GM06990 (cell line): ENCODE data around the gene LRRC27.

ENCODE experiments used
- DNase-seq: peaks from one replicate; pipeline ENCODE4 v3.0.0-alpha.2; 2011; ENCODE audit not compliant: insufficient read length; ENCODE audit errors: extremely low read depth
- H3K27me3 ChIP-seq: replicated peaks from 2 replicates; pipeline ENCODE4 v1.6.0; 2011; ENCODE audit warnings: low read length; ENCODE audit not compliant: control insufficient read depth, insufficient read depth
- H3K36me3 ChIP-seq: 2 replicates; pipeline ENCODE4 v1.5.1; 2011; ENCODE audit warnings: low read length; ENCODE audit not compliant: control insufficient read depth, insufficient read depth
- H3K4me3 ChIP-seq: replicated peaks from 2 replicates; pipeline ENCODE4 v1.5.1; 2011; ENCODE audit warnings: low read depth, mild to moderate bottlenecking, control low read depth, low read length
- TF ChIP-seq, protein P1 (sequence below): IDR thresholded peaks from 2 replicates; pipeline ENCODE4 v1.5.1; 2011; ENCODE audit warnings: low read length, control low read depth, mild to moderate bottlenecking, inconsistent platforms; ENCODE audit not compliant: insufficient read depth, poor library complexity, severe bottlenecking

The LRRC27 gene

GRCh38 chr10:132296666-132297443 lies 35.1 kb upstream of the LRRC27 start:
- no peak overlapping the region for H3K4me3 ChIP-seq
- no peaks in the 10 kb centered on the region for H3K36me3 ChIP-seq
- no peaks in the 10 kb centered on the region; the same call in 1 of the 2 replicates for H3K27me3 ChIP-seq
- DNase-seq, result no peak
- TF ChIP-seq, protein P1, sequence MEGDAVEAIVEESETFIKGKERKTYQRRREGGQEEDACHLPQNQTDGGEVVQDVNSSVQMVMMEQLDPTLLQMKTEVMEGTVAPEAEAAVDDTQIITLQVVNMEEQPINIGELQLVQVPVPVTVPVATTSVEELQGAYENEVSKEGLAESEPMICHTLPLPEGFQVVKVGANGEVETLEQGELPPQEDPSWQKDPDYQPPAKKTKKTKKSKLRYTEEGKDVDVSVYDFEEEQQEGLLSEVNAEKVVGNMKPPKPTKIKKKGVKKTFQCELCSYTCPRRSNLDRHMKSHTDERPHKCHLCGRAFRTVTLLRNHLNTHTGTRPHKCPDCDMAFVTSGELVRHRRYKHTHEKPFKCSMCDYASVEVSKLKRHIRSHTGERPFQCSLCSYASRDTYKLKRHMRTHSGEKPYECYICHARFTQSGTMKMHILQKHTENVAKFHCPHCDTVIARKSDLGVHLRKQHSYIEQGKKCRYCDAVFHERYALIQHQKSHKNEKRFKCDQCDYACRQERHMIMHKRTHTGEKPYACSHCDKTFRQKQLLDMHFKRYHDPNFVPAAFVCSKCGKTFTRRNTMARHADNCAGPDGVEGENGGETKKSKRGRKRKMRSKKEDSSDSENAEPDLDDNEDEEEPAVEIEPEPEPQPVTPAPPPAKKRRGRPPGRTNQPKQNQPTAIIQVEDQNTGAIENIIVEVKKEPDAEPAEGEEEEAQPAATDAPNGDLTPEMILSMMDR, result no peak

DNA sequence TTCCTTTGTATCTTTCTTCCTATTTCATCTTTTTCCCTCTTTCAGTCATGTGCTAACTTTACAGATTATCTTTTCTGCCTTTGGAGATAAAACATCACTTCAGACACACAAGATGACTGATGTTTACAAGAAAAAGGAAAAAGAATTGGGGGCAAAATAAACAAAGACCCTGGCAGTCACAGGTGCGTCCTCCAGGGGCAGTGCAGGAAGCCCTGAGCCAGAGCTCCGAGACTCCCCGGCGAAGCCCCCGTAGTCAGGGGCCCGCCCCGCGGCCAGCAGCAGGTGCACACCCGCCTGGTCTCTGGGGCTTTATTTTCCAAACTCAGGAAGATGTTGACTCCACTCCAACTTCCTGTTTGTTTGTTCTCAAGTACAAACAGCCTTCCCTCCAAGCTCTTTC lies 34.5 kb upstream of the LRRC27 start:
- Histone ChIP-seq H3K36me3 (no peaks in the 10 kb centered on the region), H3K4me3 (no peak overlapping the region), H3K27me3 (no peaks in the 10 kb centered on the region; the same call in 1 of the 2 replicates)
- DNase-seq, result no peak
- TF ChIP-seq, protein P1, result no peak

- Histone ChIP-seq H3K36me3 (no peaks in the 10 kb centered on the region), H3K4me3 (no peak overlapping the region), H3K27me3 (no peaks in the 10 kb centered on the region; the same call in 1 of the 2 replicates)
- TF ChIP-seq, protein P1, result no peak
- no peak for DNase-seq
These were observed 33.7 kb upstream of the LRRC27 start for GRCh38 chr10:132298038-132298881.

DNA sequence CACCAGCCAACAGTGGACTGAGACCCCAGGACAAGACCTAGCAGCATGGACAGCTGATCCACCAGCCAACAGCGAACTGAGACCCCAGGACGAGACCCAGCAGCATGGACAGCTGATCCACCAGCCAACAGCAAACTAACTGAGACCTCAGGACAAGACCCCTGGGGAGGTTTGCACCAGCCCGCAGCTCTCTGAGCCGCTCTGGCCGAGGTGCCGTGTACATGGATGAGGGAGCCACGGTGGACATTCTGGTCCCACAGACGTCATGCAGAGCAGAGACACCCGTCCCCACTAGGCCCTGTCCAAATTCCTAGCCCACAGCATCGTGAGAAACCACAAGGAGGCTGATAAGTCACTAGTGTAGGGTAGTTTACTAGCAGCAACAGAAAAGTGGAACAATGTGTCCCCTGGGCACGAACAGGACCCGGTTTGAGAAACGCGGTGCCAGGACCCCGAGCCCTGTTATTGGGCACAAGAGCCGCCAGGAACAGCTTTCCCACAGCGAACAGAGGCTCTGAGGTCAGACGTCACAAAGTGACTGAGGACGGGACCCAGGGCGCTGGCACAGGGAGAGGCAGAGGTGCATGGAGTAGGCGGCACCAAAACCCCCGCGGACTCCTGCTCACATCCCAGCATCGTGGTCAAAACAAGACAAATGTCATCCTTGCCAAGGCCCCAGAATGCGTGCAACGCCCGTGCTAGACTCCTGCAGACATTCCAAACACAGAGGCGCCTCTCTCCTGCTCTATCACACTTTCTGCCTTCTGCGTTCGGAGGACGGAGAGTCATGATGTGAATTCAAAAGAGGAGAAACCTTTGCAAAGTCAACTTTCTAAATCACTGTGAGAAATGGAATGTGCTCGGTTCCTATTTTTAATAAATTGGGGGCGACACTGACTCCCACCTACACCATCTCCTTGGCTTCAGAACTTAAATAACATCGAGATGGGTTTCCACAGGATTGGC lies 32.3 kb upstream of the LRRC27 start:
- DNase-seq, result no peak
- Histone ChIP-seq H3K27me3 (no peaks in the 10 kb centered on the region; the same call in 1 of the 2 replicates), H3K36me3 (no peaks in the 10 kb centered on the region), H3K4me3 (no peak overlapping the region)
- TF ChIP-seq, protein P1, result no peak

GRCh38 chr10:132300582-132300981 lies 31.4 kb upstream of the LRRC27 start:
- no peak overlapping the region for H3K4me3 ChIP-seq
- H3K36me3 ChIP-seq, result no peaks in the 10 kb centered on the region

More at GRCh38 chr10:132300582-132300981, 31.4 kb upstream of the LRRC27 start:
- DNase-seq, result no peak
- H3K27me3 ChIP-seq, result no peaks in the 10 kb centered on the region; the same call in 1 of the 2 replicates
- TF ChIP-seq, protein P1, result no peak
